KMS-11 (cell line): ENCODE data around the gene TXNL1.

ENCODE experiments used
- H2AFZ ChIP-seq: fragments of 200-600 bp; sonication (generic); 2 replicates; pipeline ENCODE4 v1.6.1; 2016; ENCODE audit warnings: antibody characterized with exemption, mixed run types, low read depth
- H3K27ac ChIP-seq: fragments of 200-600 bp; sonication (generic); 2 replicates; pipeline ENCODE4 v1.6.1; 2016; ENCODE audit warnings: mild to moderate bottlenecking, mixed run types
- H3K27me3 ChIP-seq: fragments of 200-600 bp; sonication (generic); 2 replicates; pipeline ENCODE4 v1.6.1; 2017; ENCODE audit warnings: mild to moderate bottlenecking, low read depth, mixed run types, moderate library complexity; ENCODE audit not compliant: insufficient read depth
- H3K36me3 ChIP-seq: fragments of 200-600 bp; sonication (generic); 2 replicates; pipeline ENCODE4 v1.6.1; 2017; ENCODE audit warnings: mild to moderate bottlenecking, mixed run types; ENCODE audit not compliant: insufficient read depth
- H3K4me1 ChIP-seq: fragments of 200-600 bp; sonication (generic); 2 replicates; pipeline ENCODE4 v1.6.1; 2016; ENCODE audit warnings: mild to moderate bottlenecking, low read depth, mixed run types; ENCODE audit not compliant: poor library complexity, severe bottlenecking
- H3K4me2 ChIP-seq: fragments of 200-600 bp; sonication (generic); 2 replicates; pipeline ENCODE4 v1.7.0; 2016; ENCODE audit warnings: mild to moderate bottlenecking, mixed run types
- H3K4me3 ChIP-seq: fragments of 200-600 bp; sonication (generic); IDR thresholded peaks from 2 replicates; pipeline ENCODE4 v1.6.1; 2017; ENCODE audit warnings: low read depth, low read length, mixed read lengths; ENCODE audit not compliant: insufficient read depth
- H3K79me2 ChIP-seq: fragments of 200-600 bp; sonication (generic); 2 replicates; pipeline ENCODE4 v1.6.1; 2016; ENCODE audit warnings: low read depth, mixed run types; ENCODE audit not compliant: insufficient read depth
- H3K9ac ChIP-seq: fragments of 200-600 bp; sonication (generic); 2 replicates; pipeline ENCODE4 v1.6.1; 2016; ENCODE audit warnings: mild to moderate bottlenecking, mixed run types
- H4K20me1 ChIP-seq: fragments of 200-600 bp; sonication (generic); 2 replicates; pipeline ENCODE4 v1.6.1; 2016; ENCODE audit warnings: mild to moderate bottlenecking, mixed run types; ENCODE audit not compliant: insufficient read depth
- TF ChIP-seq, protein P1 (sequence below): fragments of 200-600 bp; sonication (generic); conservative IDR thresholded peaks from 2 replicates; pipeline ENCODE4 v1.6.1; 2017; ENCODE audit warnings: low read depth, mild to moderate bottlenecking, antibody characterized with exemption, low read length, moderate library complexity, mixed read lengths

TXNL1 gene

DNA sequence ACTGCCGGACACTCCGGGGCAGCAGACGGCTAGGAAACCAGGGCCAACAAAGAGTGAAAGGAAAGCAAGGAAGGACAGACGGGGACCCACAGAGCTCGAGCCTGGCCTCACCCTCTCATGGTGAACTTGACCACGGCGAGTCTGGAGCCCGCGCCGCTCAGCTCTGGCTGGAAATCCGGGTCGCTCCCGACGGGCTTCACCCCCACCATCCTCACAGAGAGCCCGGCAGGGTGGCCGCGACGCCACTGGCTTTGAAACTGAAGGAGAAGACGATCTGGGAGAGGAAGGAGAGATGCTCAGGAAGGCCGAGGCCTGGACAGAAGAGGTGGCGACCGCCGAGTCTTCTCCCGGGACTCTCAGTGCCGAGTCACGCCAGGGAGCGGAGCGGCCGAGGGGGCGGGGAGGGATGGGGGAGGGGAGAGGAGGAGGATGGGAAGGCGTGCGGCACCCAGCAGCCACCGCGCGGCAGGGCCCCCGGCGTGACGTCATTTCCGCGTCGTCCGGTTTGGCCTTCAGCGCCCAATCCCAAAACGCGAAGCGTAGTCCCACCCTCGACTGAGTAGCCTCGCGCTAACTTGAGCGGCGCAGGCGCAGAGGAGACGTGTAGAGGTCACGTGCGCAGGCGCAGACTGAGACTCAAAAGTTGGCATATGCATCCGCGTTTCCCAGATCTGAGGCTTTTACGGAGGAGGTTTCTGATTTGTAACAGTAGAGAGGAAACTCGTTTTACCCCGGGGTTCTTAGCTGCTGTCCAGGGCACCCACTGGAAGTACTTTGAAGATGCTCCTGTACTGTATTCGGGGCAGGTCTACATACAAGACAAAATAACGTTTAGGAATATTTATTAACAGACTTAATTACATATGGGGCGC, at the start of gene TXNL1:
Gene TXNL1 (minus strand): TSS at position 361 of the 872 bp plus-strand sequence. CDS start 152 bp downstream, at position 209.
- peak within 1 kb of the TSS; percentile 91 for H2AFZ ChIP-seq
- TF ChIP-seq, protein P1, sequence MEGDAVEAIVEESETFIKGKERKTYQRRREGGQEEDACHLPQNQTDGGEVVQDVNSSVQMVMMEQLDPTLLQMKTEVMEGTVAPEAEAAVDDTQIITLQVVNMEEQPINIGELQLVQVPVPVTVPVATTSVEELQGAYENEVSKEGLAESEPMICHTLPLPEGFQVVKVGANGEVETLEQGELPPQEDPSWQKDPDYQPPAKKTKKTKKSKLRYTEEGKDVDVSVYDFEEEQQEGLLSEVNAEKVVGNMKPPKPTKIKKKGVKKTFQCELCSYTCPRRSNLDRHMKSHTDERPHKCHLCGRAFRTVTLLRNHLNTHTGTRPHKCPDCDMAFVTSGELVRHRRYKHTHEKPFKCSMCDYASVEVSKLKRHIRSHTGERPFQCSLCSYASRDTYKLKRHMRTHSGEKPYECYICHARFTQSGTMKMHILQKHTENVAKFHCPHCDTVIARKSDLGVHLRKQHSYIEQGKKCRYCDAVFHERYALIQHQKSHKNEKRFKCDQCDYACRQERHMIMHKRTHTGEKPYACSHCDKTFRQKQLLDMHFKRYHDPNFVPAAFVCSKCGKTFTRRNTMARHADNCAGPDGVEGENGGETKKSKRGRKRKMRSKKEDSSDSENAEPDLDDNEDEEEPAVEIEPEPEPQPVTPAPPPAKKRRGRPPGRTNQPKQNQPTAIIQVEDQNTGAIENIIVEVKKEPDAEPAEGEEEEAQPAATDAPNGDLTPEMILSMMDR = no peak

DNA sequence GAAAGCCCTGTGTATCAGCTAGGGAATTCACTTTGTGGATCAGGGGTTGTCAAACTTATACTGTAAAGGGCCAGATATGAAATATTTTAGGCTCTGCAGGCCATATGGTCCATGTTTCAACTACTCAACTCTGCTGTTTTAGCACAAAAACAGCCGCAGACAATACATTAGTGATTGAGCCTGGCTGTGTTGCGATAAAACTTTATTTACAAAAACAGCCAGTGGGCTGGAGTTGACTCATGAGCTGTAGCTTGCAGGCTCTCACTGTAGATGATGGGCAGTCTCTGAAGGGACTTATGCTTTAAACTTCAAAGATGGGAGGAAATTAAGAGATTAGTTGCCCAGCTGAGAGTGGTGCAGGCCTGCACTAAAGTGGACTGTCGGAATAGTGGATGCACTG, 45.9 kb upstream of the TXNL1 start:
- no peak overlapping the region for H2AFZ ChIP-seq
- H3K27me3 ChIP-seq = no peaks in the 10 kb centered on the region
- no peak overlapping the region for H3K27ac ChIP-seq
- TF ChIP-seq, protein P1 = no peak
- no peak overlapping the region for H3K4me2 ChIP-seq
- H3K4me3 ChIP-seq = no peak overlapping the region
- no peak overlapping the region for H3K9ac ChIP-seq
- H3K4me1 ChIP-seq = no peaks in the 10 kb centered on the region
- H3K79me2 ChIP-seq = no peaks in the 10 kb centered on the region
- no peaks in the 10 kb centered on the region for H4K20me1 ChIP-seq
- H3K36me3 ChIP-seq = no peaks in the 10 kb centered on the region

More for the DNA sequence above, at the start of gene TXNL1:
- Histone ChIP-seq H3K27me3 (no peaks in the 10 kb centered on the region), H3K36me3 (no peaks in the 10 kb centered on the region; the same call in 1 of the 2 replicates), H3K4me1 (peaks cover 40% of the 10 kb centered on the region), H4K20me1 (peaks cover 34% of the 10 kb centered on the region), H3K79me2 (peaks cover 49% of the 10 kb centered on the region), H3K27ac (peak within 1 kb of the TSS; percentile 95), H3K9ac (peak within 1 kb of the TSS; percentile 98), H3K4me2 (peak within 1 kb of the TSS; percentile 89), H3K4me3 (peak within 1 kb of the TSS; percentile 58)

DNA sequence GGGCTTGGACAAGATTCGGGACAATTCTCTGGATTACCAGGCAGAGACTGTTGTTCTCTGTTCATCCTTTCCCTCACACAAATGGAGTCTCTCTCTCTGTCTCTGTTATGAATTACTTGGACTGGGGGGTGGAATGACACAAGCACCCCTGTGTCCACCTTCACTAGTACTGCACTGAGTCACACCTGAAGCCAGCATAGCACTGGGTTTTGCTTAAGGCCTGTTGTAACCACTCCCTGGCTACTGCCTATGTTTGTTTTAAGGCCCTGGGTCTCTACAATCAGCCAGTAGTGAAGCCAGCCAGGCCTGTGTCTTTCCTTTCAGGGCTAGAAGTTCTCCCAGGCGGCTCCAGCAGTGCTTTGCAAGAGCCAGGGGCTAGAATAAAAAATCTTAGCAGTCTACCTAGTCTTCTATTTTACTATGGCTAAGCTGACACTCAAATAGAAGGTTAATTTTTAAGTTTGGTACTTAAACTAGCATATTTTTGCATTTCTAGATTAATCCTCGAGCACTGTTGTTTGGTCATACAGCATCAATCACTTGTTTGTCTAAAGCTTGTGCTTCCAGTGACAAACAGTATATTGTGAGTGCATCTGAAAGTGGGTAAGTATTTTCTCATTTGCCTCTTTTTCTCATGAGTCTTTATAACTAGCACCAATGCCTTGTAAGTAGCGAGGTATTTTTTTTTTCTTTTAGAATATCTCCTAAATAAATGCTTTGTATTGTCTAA, 40.6 kb upstream of the TXNL1 start:
- TF ChIP-seq, protein P1 = no peak
- no peaks in the 10 kb centered on the region for H3K4me1 ChIP-seq
- no peaks in the 10 kb centered on the region for H3K36me3 ChIP-seq
- no peak overlapping the region for H2AFZ ChIP-seq
- H3K4me3 ChIP-seq = no peak overlapping the region
- no peak overlapping the region for H3K9ac ChIP-seq
- H3K4me2 ChIP-seq = no peak overlapping the region
- no peaks in the 10 kb centered on the region for H3K27me3 ChIP-seq
- no peak overlapping the region for H3K27ac ChIP-seq
- H4K20me1 ChIP-seq = no peaks in the 10 kb centered on the region
- H3K79me2 ChIP-seq = no peaks in the 10 kb centered on the region

DNA sequence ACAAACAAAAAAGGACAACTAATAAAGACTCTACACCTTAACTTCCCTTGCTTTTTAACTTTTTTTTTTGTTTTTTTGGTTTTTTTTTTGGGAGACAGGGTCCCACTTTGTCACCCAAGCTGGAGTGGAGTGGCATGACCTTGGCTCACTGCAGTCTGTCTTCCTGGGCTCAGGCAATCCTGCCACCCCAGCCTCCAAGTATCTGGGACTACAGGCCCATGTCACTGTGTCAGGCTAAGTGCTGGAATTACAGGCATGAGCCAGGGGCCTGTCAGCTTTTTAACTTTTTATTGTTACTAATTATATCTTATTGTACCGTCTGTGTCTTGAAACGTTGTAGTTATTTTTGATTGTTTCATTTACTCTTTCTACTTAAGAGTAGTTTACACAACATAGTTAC, 38.2 kb upstream of the TXNL1 start:
- no peak overlapping the region for H2AFZ ChIP-seq
- no peaks in the 10 kb centered on the region for H3K36me3 ChIP-seq
- no peak overlapping the region for H3K4me3 ChIP-seq
- no peak overlapping the region for H3K4me2 ChIP-seq
- H3K4me1 ChIP-seq = no peaks in the 10 kb centered on the region
- H3K27ac ChIP-seq = no peak overlapping the region
- TF ChIP-seq, protein P1 = no peak
- H3K9ac ChIP-seq = no peak overlapping the region
- no peaks in the 10 kb centered on the region for H3K79me2 ChIP-seq
- no peaks in the 10 kb centered on the region for H4K20me1 ChIP-seq
- no peaks in the 10 kb centered on the region for H3K27me3 ChIP-seq
